ENCODE results near the gene FNDC3B. TPM values are rescaled to one million over a fixed set of nuclear protein-coding genes. Genes with fewer than 3 reads are reported as not detected.

Gene FNDC3B
- total RNA-seq, 2 donors from 2014 or later = 57.6 to 69.3 TPM

GRCh38 chr3:172246107-172246844 is 206.9 kb downstream of the FNDC3B start:
- no peaks in the 10 kb centered on the region for H3K27me3 ChIP-seq
- peaks cover 19% of the 10 kb centered on the region for H3K36me3 ChIP-seq
- TF ChIP-seq CTCF (IDR thresholded peaks at IDR 0.05) = no peak
- H3K4me3 ChIP-seq = no peak overlapping the region
- no peak overlapping the region for H3K27ac ChIP-seq
- no peak for DNase-seq (ENCODE audit: low spot score)
- H3K9me3 ChIP-seq = peaks cover 0 to 6% of the 10 kb centered on the region in 2 donors
- peaks cover 0 to 17% of the 10 kb centered on the region in 2 donors for H3K4me1 ChIP-seq

- TF ChIP-seq CTCF (IDR thresholded peaks at IDR 0.05) = no peak
- H3K9me3 ChIP-seq = peaks cover 0 to under 1% of the 10 kb centered on the region in 2 donors
- peaks cover 0 to 17% of the 10 kb centered on the region in 2 donors for H3K4me1 ChIP-seq
- H3K36me3 ChIP-seq = peaks cover 21% of the 10 kb centered on the region
- no peak overlapping the region for H3K4me3 ChIP-seq
- no peak overlapping the region for H3K27ac ChIP-seq
- no peaks in the 10 kb centered on the region for H3K27me3 ChIP-seq
- DNase-seq (ENCODE audit: low spot score) = no peak
Measured at GRCh38 chr3:172247525-172248274, 208.3 kb downstream of the FNDC3B start.

GRCh38 chr3:172249039-172249438 is 209.7 kb downstream of the FNDC3B start:
- H3K9me3 ChIP-seq = no peaks in the 10 kb centered on the region
- H3K4me1 ChIP-seq = peaks cover 0 to 17% of the 10 kb centered on the region in 2 donors
- no peak overlapping the region for H3K4me3 ChIP-seq
- DNase-seq (ENCODE audit: low spot score) = no peak
- no peak for TF ChIP-seq CTCF (IDR thresholded peaks at IDR 0.05)
- H3K27ac ChIP-seq = no peak overlapping the region
- no peaks in the 10 kb centered on the region for H3K27me3 ChIP-seq
- H3K36me3 ChIP-seq = peaks cover 20% of the 10 kb centered on the region

- Histone ChIP-seq H3K4me3 (no peak overlapping the region), H3K36me3 (peaks cover 23% of the 10 kb centered on the region), H3K27ac (no peak overlapping the region), H3K9me3 (no peaks in the 10 kb centered on the region), H3K27me3 (no peaks in the 10 kb centered on the region), H3K4me1 (peaks cover 0 to 20% of the 10 kb centered on the region in 2 donors)
- TF ChIP-seq CTCF (IDR thresholded peaks at IDR 0.05) = no peak
- DNase-seq (ENCODE audit: low spot score) = no peak
Measured at GRCh38 chr3:172251211-172251610, 211.8 kb downstream of the FNDC3B start.

- Histone ChIP-seq H3K27me3 (no peaks in the 10 kb centered on the region), H3K27ac (no peak overlapping the region), H3K9me3 (no peaks in the 10 kb centered on the region), H3K36me3 (peaks cover 14% of the 10 kb centered on the region), H3K4me1 (peaks cover 0 to 23% of the 10 kb centered on the region in 2 donors), H3K4me3 (no peak overlapping the region)
- no peak for TF ChIP-seq CTCF (IDR thresholded peaks at IDR 0.05)
- DNase-seq (ENCODE audit: low spot score) = no peak
Measured at GRCh38 chr3:172253200-172253599, 213.8 kb downstream of the FNDC3B start.

Measured in right atrium auricular region (tissue), 2 donors.